IPS-15b (cell line): ENCODE measurements around the gene DUXB.

Experiments used
- H3K27me3 ChIP-seq: one replicate; pipeline ENCODE4 v1.6.1; 2013; ENCODE audit warnings: low read length; ENCODE audit not compliant: control insufficient read depth, insufficient read depth
- H3K36me3 ChIP-seq: one replicate; pipeline ENCODE4 v1.6.1; 2013; ENCODE audit warnings: low read length; ENCODE audit not compliant: control insufficient read depth, insufficient read depth
- H3K4me1 ChIP-seq: one replicate; pipeline ENCODE4 v1.6.1; 2013; ENCODE audit warnings: mild to moderate bottlenecking, low read length; ENCODE audit not compliant: control insufficient read depth, insufficient read depth
- H3K4me3 ChIP-seq: one replicate; pipeline ENCODE4 v1.5.1; 2013; ENCODE audit warnings: low read depth, low read length
- H3K9ac ChIP-seq: one replicate; pipeline ENCODE4 v1.6.1; 2013; ENCODE audit warnings: low read depth, mild to moderate bottlenecking, low read length
- H3K9me3 ChIP-seq: one replicate; pipeline ENCODE4 v1.6.1; 2013; ENCODE audit warnings: mild to moderate bottlenecking, low read length; ENCODE audit not compliant: control insufficient read depth, insufficient read depth

DUXB gene

GRCh38 chr16:75710344-75710743, 9.1 kb upstream of the DUXB start:
- Histone ChIP-seq H3K36me3 (no peaks in the 10 kb centered on the region), H3K9ac (no peak overlapping the region), H3K9me3 (peaks cover 9% of the 10 kb centered on the region), H3K27me3 (no peaks in the 10 kb centered on the region), H3K4me1 (no peaks in the 10 kb centered on the region), H3K4me3 (no peak overlapping the region)

GRCh38 chr16:75703306-75703705, 2.0 kb upstream of the DUXB start:
- no peak overlapping the region for H3K4me3 ChIP-seq
- peaks cover 10% of the 10 kb centered on the region for H3K4me1 ChIP-seq
- H3K9me3 ChIP-seq: no peaks in the 10 kb centered on the region
- H3K36me3 ChIP-seq: no peaks in the 10 kb centered on the region
- H3K27me3 ChIP-seq: no peaks in the 10 kb centered on the region
- no peak overlapping the region for H3K9ac ChIP-seq

- H3K4me1 ChIP-seq: peaks cover 10% of the 10 kb centered on the region
- H3K9ac ChIP-seq: no peak overlapping the region
- H3K27me3 ChIP-seq: no peaks in the 10 kb centered on the region
- H3K9me3 ChIP-seq: no peaks in the 10 kb centered on the region
- H3K4me3 ChIP-seq: no peak overlapping the region
- no peaks in the 10 kb centered on the region for H3K36me3 ChIP-seq
Measured at GRCh38 chr16:75702242-75702641, 981 bp upstream of the DUXB start.

- H3K4me3 ChIP-seq: no peak overlapping the region
- no peaks in the 10 kb centered on the region for H3K9me3 ChIP-seq
- no peak overlapping the region for H3K9ac ChIP-seq
- H3K36me3 ChIP-seq: no peaks in the 10 kb centered on the region
- no peaks in the 10 kb centered on the region for H3K27me3 ChIP-seq
- peaks cover 6% of the 10 kb centered on the region for H3K4me1 ChIP-seq
Measured at GRCh38 chr16:75697571-75697970, 3.7 kb downstream of the DUXB start.

- Histone ChIP-seq H3K4me1 (peaks cover 2% of the 10 kb centered on the region), H3K9me3 (no peaks in the 10 kb centered on the region), H3K27me3 (no peaks in the 10 kb centered on the region), H3K9ac (no peak overlapping the region), H3K4me3 (no peak overlapping the region), H3K36me3 (no peaks in the 10 kb centered on the region)
Measured at GRCh38 chr16:75695708-75696107, 5.6 kb downstream of the DUXB start.

GRCh38 chr16:75687361-75687760, 13.9 kb downstream of the DUXB start:
- no peaks in the 10 kb centered on the region for H3K27me3 ChIP-seq
- H3K4me3 ChIP-seq: no peak overlapping the region
- H3K36me3 ChIP-seq: no peaks in the 10 kb centered on the region
- no peaks in the 10 kb centered on the region for H3K4me1 ChIP-seq
- peaks cover 4% of the 10 kb centered on the region for H3K9me3 ChIP-seq
- H3K9ac ChIP-seq: no peak overlapping the region

GRCh38 chr16:75682308-75682707, 19.0 kb downstream of the DUXB start:
- Histone ChIP-seq H3K9ac (no peak overlapping the region), H3K27me3 (no peaks in the 10 kb centered on the region), H3K9me3 (peaks cover 4% of the 10 kb centered on the region), H3K4me3 (no peak overlapping the region), H3K4me1 (no peaks in the 10 kb centered on the region), H3K36me3 (no peaks in the 10 kb centered on the region)

GRCh38 chr16:75679366-75679765, 21.9 kb downstream of the DUXB start:
- H3K36me3 ChIP-seq: no peaks in the 10 kb centered on the region
- no peaks in the 10 kb centered on the region for H3K4me1 ChIP-seq
- H3K4me3 ChIP-seq: no peak overlapping the region
- H3K9ac ChIP-seq: no peak overlapping the region
- peaks cover 4% of the 10 kb centered on the region for H3K9me3 ChIP-seq
- H3K27me3 ChIP-seq: no peaks in the 10 kb centered on the region

GRCh38 chr16:75676909-75677308, 24.4 kb downstream of the DUXB start, which contains the start of gene CPHXL2:
TSS of gene CPHXL2 (minus strand) at chr16:75677009. CDS start at chr16:75676999, 10 bp downstream.
- H3K36me3 ChIP-seq: no peaks in the 10 kb centered on the region
- H3K4me1 ChIP-seq: no peaks in the 10 kb centered on the region
- H3K9me3 ChIP-seq: no peaks in the 10 kb centered on the region
- H3K4me3 ChIP-seq: no peak within 1 kb of the TSS
- no peaks in the 10 kb centered on the region for H3K27me3 ChIP-seq
- H3K9ac ChIP-seq: no peak within 1 kb of the TSS

GRCh38 chr16:75667503-75667902, 33.8 kb downstream of the DUXB start:
- Histone ChIP-seq H3K9me3 (no peaks in the 10 kb centered on the region), H3K36me3 (no peaks in the 10 kb centered on the region), H3K9ac (no peak overlapping the region), H3K27me3 (no peaks in the 10 kb centered on the region), H3K4me1 (no peaks in the 10 kb centered on the region), H3K4me3 (no peak overlapping the region)

GRCh38 chr16:75660726-75661302, 40.4 kb downstream of the DUXB start:
- Histone ChIP-seq H3K36me3 (peaks cover 12% of the 10 kb centered on the region), H3K4me1 (no peaks in the 10 kb centered on the region), H3K9me3 (no peaks in the 10 kb centered on the region), H3K27me3 (no peaks in the 10 kb centered on the region), H3K9ac (no peak overlapping the region), H3K4me3 (no peak overlapping the region)

- Histone ChIP-seq H3K27me3 (no peaks in the 10 kb centered on the region), H3K36me3 (peaks cover 17% of the 10 kb centered on the region), H3K9ac (no peak overlapping the region), H3K4me1 (no peaks in the 10 kb centered on the region), H3K9me3 (no peaks in the 10 kb centered on the region), H3K4me3 (no peak overlapping the region)
Measured at GRCh38 chr16:75660321-75660720, 40.9 kb downstream of the DUXB start.
